Progenitor cell of endocrine pancreas (in vitro differentiated cells): ENCODE measurements around the gene ITGA2. TPM values are rescaled to one million over a fixed set of nuclear protein-coding genes. Genes with fewer than 3 reads are reported as not detected.

Experiments used
- DNase-seq: peaks from one replicate; pipeline ENCODE4 v3.0.0; 2021; ENCODE audit warnings: low spot score; ENCODE audit not compliant: unreplicated experiment
- H3K27ac Mint-ChIP-seq: 2 replicates; pipeline ENCODE4 v1.8.0; 2021; ENCODE audit warnings: mild to moderate bottlenecking, moderate library complexity, mixed read lengths
- H3K27me3 Mint-ChIP-seq: 2 replicates; pipeline ENCODE4 v1.8.0; 2021; ENCODE audit warnings: mixed read lengths
- H3K36me3 Mint-ChIP-seq: 2 replicates; pipeline ENCODE4 v1.8.0; 2022; ENCODE audit warnings: mixed read lengths; ENCODE audit not compliant: insufficient read depth
- H3K4me1 Mint-ChIP-seq: 2 replicates; pipeline ENCODE4 v1.8.0; 2021; ENCODE audit warnings: low read depth, mixed read lengths
- H3K4me3 Mint-ChIP-seq: 2 replicates; pipeline ENCODE4 v1.8.0; 2021; ENCODE audit warnings: low read depth, mild to moderate bottlenecking, moderate library complexity, mixed read lengths
- H3K9me3 Mint-ChIP-seq: 2 replicates; pipeline ENCODE4 v1.8.0; 2021; ENCODE audit warnings: low read depth, mixed read lengths
- CTCF ChIP-seq: fragments of 200-600 bp; sonication (generic); IDR thresholded peaks from one replicate; pipeline ENCODE4 v1.5.0; 2021; ENCODE audit warnings: antibody characterized with exemption, mild to moderate bottlenecking; ENCODE audit not compliant: unreplicated experiment
- total RNA-seq: library from RNA; stranded (reverse); gene quantifications from 2 replicates; pipeline ENCODE4 v1.2.1, GENCODE V29; 2021

ITGA2 gene
- total RNA-seq, 1 donor from 2014 or later: 5.1 TPM

GRCh38 chr5:53008751-53009150 lies 19.6 kb downstream of the ITGA2 start:
- Mint-ChIP-seq H3K4me3 (no peak overlapping the region), H3K27ac (no peak overlapping the region)

DNA sequence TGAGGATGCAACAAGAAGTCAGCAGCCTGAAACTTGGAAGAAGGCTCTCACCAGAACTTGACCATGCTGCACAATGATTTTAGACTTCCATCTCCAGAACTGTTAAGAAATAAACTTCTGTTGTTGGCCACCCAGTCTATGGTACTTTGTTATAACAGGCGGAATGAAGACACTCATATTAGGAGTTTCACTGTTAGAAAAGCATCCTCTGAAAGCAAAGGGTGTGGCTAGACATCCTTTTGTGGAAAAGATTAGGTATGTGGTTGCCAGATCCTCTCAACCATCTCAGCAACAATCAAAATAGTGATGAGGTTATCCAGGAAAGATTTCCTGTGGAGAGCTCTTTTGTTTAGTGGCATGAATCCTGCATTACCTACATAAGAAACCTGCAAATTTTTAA lies 20.7 kb downstream of the ITGA2 start:
- H3K4me3 Mint-ChIP-seq: no peak overlapping the region
- H3K27me3 Mint-ChIP-seq: no peaks in the 10 kb centered on the region
- H3K9me3 Mint-ChIP-seq: peaks cover 10% of the 10 kb centered on the region
- no peak for DNase-seq
- H3K4me1 Mint-ChIP-seq: no peaks in the 10 kb centered on the region
- H3K36me3 Mint-ChIP-seq: peaks cover 2% of the 10 kb centered on the region
- no peak overlapping the region for H3K27ac Mint-ChIP-seq
- TF ChIP-seq CTCF: no peak

More at GRCh38 chr5:53008751-53009150, 19.6 kb downstream of the ITGA2 start:
- no peak for TF ChIP-seq CTCF
- Mint-ChIP-seq H3K9me3 (peaks cover 6% of the 10 kb centered on the region), H3K27me3 (no peaks in the 10 kb centered on the region), H3K36me3 (peaks cover 3% of the 10 kb centered on the region), H3K4me1 (no peaks in the 10 kb centered on the region)
- no peak for DNase-seq

DNA sequence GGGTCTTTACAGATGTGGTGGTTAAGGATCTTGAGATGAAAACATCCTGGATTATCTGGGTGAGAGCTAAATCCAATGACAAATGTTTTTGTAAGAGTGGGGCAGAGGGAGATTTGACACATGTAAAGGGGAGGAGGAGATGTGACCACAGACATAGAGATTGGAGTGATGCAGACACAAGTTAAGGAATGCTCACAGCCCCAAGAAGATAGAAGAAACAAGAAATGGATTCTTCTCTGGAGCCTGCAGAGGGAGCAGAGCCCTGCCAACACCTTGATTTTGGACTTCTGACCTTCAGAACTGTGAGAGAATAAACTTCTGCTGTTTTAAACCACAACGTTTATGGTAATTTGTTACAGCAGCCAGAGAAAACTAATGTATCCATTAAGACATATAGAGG lies 21.7 kb downstream of the ITGA2 start:
- DNase-seq: no peak
- Mint-ChIP-seq H3K27ac (no peak overlapping the region), H3K36me3 (peaks cover 2% of the 10 kb centered on the region), H3K4me3 (no peak overlapping the region), H3K9me3 (peaks cover 13% of the 10 kb centered on the region), H3K27me3 (no peaks in the 10 kb centered on the region), H3K4me1 (peaks cover 3% of the 10 kb centered on the region)
- no peak for TF ChIP-seq CTCF

- Mint-ChIP-seq H3K9me3 (peaks cover 13% of the 10 kb centered on the region), H3K4me1 (peaks cover 3% of the 10 kb centered on the region), H3K27me3 (no peaks in the 10 kb centered on the region), H3K36me3 (peaks cover 2% of the 10 kb centered on the region), H3K4me3 (no peak overlapping the region), H3K27ac (no peak overlapping the region)
- no peak for DNase-seq
- TF ChIP-seq CTCF: no peak
Observed at GRCh38 chr5:53011233-53011632, 22.1 kb downstream of the ITGA2 start.

DNA sequence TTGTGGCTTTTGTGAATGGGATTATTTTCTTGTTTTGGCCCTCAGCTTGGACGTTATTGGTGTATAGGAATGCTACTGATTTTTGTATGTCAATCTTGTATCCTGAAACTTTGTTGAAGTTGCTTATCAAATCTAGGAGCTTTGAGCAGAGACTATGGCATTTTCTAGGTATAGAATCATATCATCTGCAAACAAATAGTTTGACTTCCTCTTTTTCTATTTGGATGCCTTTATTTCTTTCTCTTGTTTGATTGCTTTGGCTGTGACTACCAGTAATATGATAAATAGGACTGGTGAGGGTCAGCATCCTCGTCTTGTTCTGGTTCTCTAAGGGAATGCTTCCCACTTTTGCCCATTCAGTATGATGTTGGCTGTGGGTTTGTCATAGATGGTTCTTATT lies 24.7 kb downstream of the ITGA2 start:
- no peak overlapping the region for H3K27ac Mint-ChIP-seq
- peaks cover 2% of the 10 kb centered on the region for H3K36me3 Mint-ChIP-seq
- peaks cover 13% of the 10 kb centered on the region for H3K9me3 Mint-ChIP-seq
- no peaks in the 10 kb centered on the region for H3K27me3 Mint-ChIP-seq
- no peak for DNase-seq
- peaks cover 3% of the 10 kb centered on the region for H3K4me1 Mint-ChIP-seq
- no peak overlapping the region for H3K4me3 Mint-ChIP-seq
- no peak for TF ChIP-seq CTCF
